HepG2 (cell line): ENCODE data around the gene GFOD1. TPM values are rescaled to one million over a fixed set of nuclear protein-coding genes. Genes with fewer than 3 reads are reported as not detected.

ENCODE experiments used
- ATM ChIP-seq: fragments of 450-650 bp; IDR thresholded peaks from 2 replicates; pipeline ENCODE4 v1.7.1; 2017; ENCODE audit warnings: mild to moderate bottlenecking, borderline replicate concordance
- CEBPZ ChIP-seq: IDR thresholded peaks from 2 replicates; pipeline ENCODE4 v1.6.1; 2012; ENCODE audit warnings: low read length, improper control_type of control experiment
- ETS1 ChIP-seq: sonication (generic); formaldehyde crosslinking; IDR thresholded peaks from 2 replicates; pipeline ENCODE4 v1.4.0; 2020; ENCODE audit warnings: missing genetic modification reagents
- GFI1 ChIP-seq: sonication (generic); formaldehyde crosslinking; IDR thresholded peaks from 2 replicates; pipeline ENCODE4 v1.5.0; 2020; ENCODE audit warnings: missing genetic modification reagents, mild to moderate bottlenecking, borderline replicate concordance
- HDAC6 ChIP-seq: fragments of 200-600 bp; sonication (generic); IDR thresholded peaks from 2 replicates; pipeline ENCODE4 v1.7.0; 2017; ENCODE audit warnings: mild to moderate bottlenecking, antibody characterized with exemption, low read length, low read depth
- HOXA3 ChIP-seq: sonication (generic); formaldehyde crosslinking; IDR thresholded peaks from 2 replicates; pipeline ENCODE4 v1.5.0; 2020; ENCODE audit warnings: missing genetic modification reagents
- HOXD1 ChIP-seq: sonication (generic); formaldehyde crosslinking; IDR thresholded peaks from 2 replicates; pipeline ENCODE4 v1.5.0; 2020; ENCODE audit warnings: missing genetic modification reagents
- KAT2B ChIP-seq: fragments of 150-350 bp; IDR thresholded peaks from 2 replicates; pipeline ENCODE4 v1.6.1; 2014; ENCODE audit warnings: low read depth, low read length, borderline replicate concordance
- MNT ChIP-seq: fragments of 450-650 bp; IDR thresholded peaks from 2 replicates; pipeline ENCODE4 v1.6.1; 2016
- NFYB ChIP-seq: sonication (generic); formaldehyde crosslinking; IDR thresholded peaks from 2 replicates; pipeline ENCODE4 v1.4.0; 2020; ENCODE audit warnings: missing genetic modification reagents
- PCBP2 ChIP-seq: fragments of 200-400 bp; formaldehyde crosslinking; optimal IDR thresholded peaks from 2 replicates; pipeline ENCODE3; 2018; ENCODE audit warnings: low read length, low read depth; ENCODE audit not compliant: poor library complexity, severe bottlenecking
- RAD21 ChIP-seq: fragments of 450-650 bp; formaldehyde crosslinking; IDR thresholded peaks from 2 replicates; pipeline ENCODE4 v1.5.0; 2020; ENCODE audit warnings: mild to moderate bottlenecking
- SIX4 ChIP-seq: sonication (generic); formaldehyde crosslinking; IDR thresholded peaks from 2 replicates; pipeline ENCODE4 v1.4.0; 2020; ENCODE audit warnings: missing genetic modification reagents
- SOX6 ChIP-seq, 2 experiments: fragments of 450-650 bp in 1 of 2; sonication (generic) in 1 of 2; formaldehyde crosslinking in 1 of 2; IDR thresholded peaks; 2 replicates each; pipeline versions ENCODE4 v1.4.0 to v1.6.1; 2017 to 2020; ENCODE audit warnings: antibody characterized with exemption in 1 of 2, mild to moderate bottlenecking in 1 of 2, missing genetic modification reagents in 1 of 2
- SP1 ChIP-seq, 2 experiments: fragments of 450-650 bp in 1 of 2; sonication (generic) in 1 of 2; formaldehyde crosslinking in 1 of 2; IDR thresholded peaks; 2 replicates each; pipeline versions ENCODE4 v1.4.0 to v1.6.1; 2016 to 2020; ENCODE audit warnings: missing genetic modification reagents in 1 of 2
- ZMYM2 ChIP-seq: sonication (generic); formaldehyde crosslinking; IDR thresholded peaks from 2 replicates; pipeline ENCODE4 v1.8.0; 2022; ENCODE audit warnings: mild to moderate bottlenecking, missing genetic modification reagents
- ZNF143 ChIP-seq: sonication (generic); formaldehyde crosslinking; IDR thresholded peaks from 2 replicates; pipeline ENCODE4 v1.4.0; 2020; ENCODE audit warnings: missing genetic modification reagents
- ZNF281 ChIP-seq: sonication (generic); formaldehyde crosslinking; IDR thresholded peaks from 2 replicates; pipeline ENCODE4 v1.4.0; 2020; ENCODE audit warnings: missing genetic modification reagents, borderline replicate concordance
- ZNF30 ChIP-seq: sonication (generic); formaldehyde crosslinking; IDR thresholded peaks from 2 replicates; pipeline ENCODE4 v1.5.0; 2020; ENCODE audit warnings: mild to moderate bottlenecking, missing genetic modification reagents
- ZNF496 ChIP-seq: sonication (generic); formaldehyde crosslinking; IDR thresholded peaks from 2 replicates; pipeline ENCODE4 v1.8.1; 2023; ENCODE audit warnings: mild to moderate bottlenecking, moderate library complexity, missing genetic modification reagents; ENCODE audit not compliant: insufficient replicate concordance
- ZNF557 ChIP-seq: sonication (generic); formaldehyde crosslinking; IDR thresholded peaks from 2 replicates; pipeline ENCODE4 v1.4.0; 2020; ENCODE audit warnings: missing genetic modification reagents
- ZNF598 ChIP-seq: sonication (generic); formaldehyde crosslinking; IDR thresholded peaks from 2 replicates; pipeline ENCODE4 v1.5.1; 2020; ENCODE audit warnings: mild to moderate bottlenecking, missing genetic modification reagents, borderline replicate concordance
- ZNF83 ChIP-seq: sonication (generic); formaldehyde crosslinking; IDR thresholded peaks from 2 replicates; pipeline ENCODE4 v1.4.0; 2020; ENCODE audit warnings: missing genetic modification reagents, mild to moderate bottlenecking, borderline replicate concordance
- polyA plus RNA-seq, 8 experiments: library from polyadenylated mRNA; depleted of rRNA in 3 of 8; stranded (reverse) in 7 of 8; unstranded in 1 of 8; fragments of >200 nt; fragmentation: Illumina TruSeq in 4 of 8; extraction: Trizol in 4 of 8; gene quantifications; 2 replicates each; pipeline versions ENCODE4 v1.2.1 to v1.2.3, GENCODE V29; 2011 to 2016; ENCODE audit warnings: low read depth in 4 of 8, missing spikeins in 1 of 8, mixed read lengths in 1 of 8; ENCODE audit not compliant: insufficient read depth in 1 of 8
- total RNA-seq, 5 experiments: library from RNA; depleted of rRNA; stranded (reverse); fragments of >200 nt; fragmentation: Illumina TruSeq; extraction: Trizol; gene quantifications; 2 replicates each; pipeline ENCODE4 v1.2.3, GENCODE V29; 2016; ENCODE audit warnings: low read depth in 1 of 5

GFOD1 gene
- total and polyA plus RNA-seq, 2 of the 13 experiments (the other 11 are each of a cell fraction or from before 2014, with no cell fraction given): 1.9 to 6.4 TPM

GRCh38 chr6:13413466-13413862 is 73.9 kb downstream of the GFOD1 start (continued):
- TF ChIP-seq CEBPZ (no peak), ATM (no peak), ZMYM2 (CRISPR knock-in tag) (no peak), ZNF496 (no peak), ZNF83 (CRISPR knock-in tag) (no peak), ZNF281 (CRISPR knock-in tag) (peak; percentile 79; the same call in 1 of the 2 replicates), HOXA3 (CRISPR knock-in tag) (peak; percentile 88), ETS1 (CRISPR knock-in tag) (no peak), ZNF30 (CRISPR knock-in tag) (no peak), NFYB (CRISPR knock-in tag) (no peak), SIX4 (CRISPR knock-in tag) (peak; percentile 74; the same call in 1 of the 2 replicates), ZNF557 (CRISPR knock-in tag) (no peak), HDAC6 (no peak), MNT (no peak), RAD21 (CRISPR knock-in tag) (no peak), ZNF143 (CRISPR knock-in tag) (no peak; the same call in 1 of the 2 replicates), ZNF598 (CRISPR knock-in tag) (no peak), HOXD1 (CRISPR knock-in tag) (peak; percentile 51; the same call in 1 of the 2 replicates), KAT2B (no peak), PCBP2 (no peak), SOX6 (IDR thresholded peaks at IDR 0.05) (no peak), SOX6 (CRISPR knock-in tag; IDR thresholded peaks at IDR 0.05) (peak; percentile 90), GFI1 (CRISPR knock-in tag) (peak; percentile 89), SP1 (IDR thresholded peaks at IDR 0.05) (no peak), SP1 (CRISPR knock-in tag; IDR thresholded peaks at IDR 0.05) (no peak)
